HL-60 (cell line): ENCODE data around the gene IFITM1.

Experiments
- POLR2AphosphoS5 ChIP-seq: IDR thresholded peaks from 2 replicates; pipeline ENCODE4 v1.6.1; 2012; ENCODE audit warnings: low read depth
- SPI1 ChIP-seq: IDR thresholded peaks from 2 replicates; pipeline ENCODE4 v1.6.1; 2012; ENCODE audit warnings: low read depth, mild to moderate bottlenecking, borderline replicate concordance
- TF ChIP-seq, protein P1 (sequence below): IDR thresholded peaks from one replicate; pipeline ENCODE4 v1.5.1; 2011; ENCODE audit warnings: low read length, control low read depth, inconsistent platforms; ENCODE audit not compliant: insufficient read depth
- TF ChIP-seq, protein P2 (sequence below): IDR thresholded peaks from 2 replicates; pipeline ENCODE4 v1.6.1; 2012; ENCODE audit warnings: low read depth; ENCODE audit not compliant: insufficient replicate concordance

DNA sequence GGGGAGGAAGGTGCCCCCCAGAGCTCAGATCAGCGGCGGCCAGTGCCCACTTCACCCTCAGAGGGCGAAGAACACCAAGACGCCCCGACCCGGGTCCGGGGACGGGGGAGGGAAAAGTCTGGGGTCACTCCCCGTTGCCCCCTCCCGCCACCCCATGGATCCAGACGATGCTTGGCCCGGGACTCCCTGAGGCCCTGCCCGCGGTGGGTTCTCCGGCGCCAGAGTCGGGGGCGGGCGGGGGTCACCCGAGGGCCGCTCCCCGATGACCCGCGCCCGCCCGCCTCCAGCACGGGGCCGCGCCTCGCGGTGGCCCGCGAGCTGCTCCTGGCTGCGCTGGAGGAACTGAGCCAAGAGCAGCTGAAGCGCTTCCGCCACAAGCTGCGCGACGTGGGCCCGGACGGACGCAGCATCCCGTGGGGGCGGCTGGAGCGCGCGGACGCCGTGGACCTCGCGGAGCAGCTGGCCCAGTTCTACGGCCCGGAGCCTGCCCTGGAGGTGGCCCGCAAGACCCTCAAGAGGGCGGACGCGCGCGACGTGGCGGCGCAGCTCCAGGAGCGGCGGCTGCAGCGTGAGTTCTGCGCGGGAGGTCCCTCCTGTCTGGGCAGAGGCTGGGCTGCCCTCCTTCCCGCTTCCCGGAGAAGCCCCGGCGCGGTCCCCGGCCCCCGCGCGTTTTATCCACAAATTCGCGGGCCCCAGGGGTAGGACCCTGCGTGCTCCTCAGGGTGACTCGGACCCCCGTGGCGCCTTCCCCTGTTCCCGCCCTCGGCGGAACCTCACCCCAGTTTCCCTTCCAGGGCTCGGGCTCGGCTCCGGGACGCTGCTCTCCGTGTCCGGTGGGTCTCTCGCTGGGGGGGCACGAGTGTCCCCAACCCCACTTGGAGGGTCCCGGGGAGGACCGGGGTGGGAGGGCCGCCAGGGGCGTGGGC, 34.5 kb upstream of the IFITM1 start:
- TF ChIP-seq, protein P1, sequence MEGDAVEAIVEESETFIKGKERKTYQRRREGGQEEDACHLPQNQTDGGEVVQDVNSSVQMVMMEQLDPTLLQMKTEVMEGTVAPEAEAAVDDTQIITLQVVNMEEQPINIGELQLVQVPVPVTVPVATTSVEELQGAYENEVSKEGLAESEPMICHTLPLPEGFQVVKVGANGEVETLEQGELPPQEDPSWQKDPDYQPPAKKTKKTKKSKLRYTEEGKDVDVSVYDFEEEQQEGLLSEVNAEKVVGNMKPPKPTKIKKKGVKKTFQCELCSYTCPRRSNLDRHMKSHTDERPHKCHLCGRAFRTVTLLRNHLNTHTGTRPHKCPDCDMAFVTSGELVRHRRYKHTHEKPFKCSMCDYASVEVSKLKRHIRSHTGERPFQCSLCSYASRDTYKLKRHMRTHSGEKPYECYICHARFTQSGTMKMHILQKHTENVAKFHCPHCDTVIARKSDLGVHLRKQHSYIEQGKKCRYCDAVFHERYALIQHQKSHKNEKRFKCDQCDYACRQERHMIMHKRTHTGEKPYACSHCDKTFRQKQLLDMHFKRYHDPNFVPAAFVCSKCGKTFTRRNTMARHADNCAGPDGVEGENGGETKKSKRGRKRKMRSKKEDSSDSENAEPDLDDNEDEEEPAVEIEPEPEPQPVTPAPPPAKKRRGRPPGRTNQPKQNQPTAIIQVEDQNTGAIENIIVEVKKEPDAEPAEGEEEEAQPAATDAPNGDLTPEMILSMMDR, result no peak
- TF ChIP-seq POLR2AphosphoS5, result no peak
- TF ChIP-seq, protein P2, sequence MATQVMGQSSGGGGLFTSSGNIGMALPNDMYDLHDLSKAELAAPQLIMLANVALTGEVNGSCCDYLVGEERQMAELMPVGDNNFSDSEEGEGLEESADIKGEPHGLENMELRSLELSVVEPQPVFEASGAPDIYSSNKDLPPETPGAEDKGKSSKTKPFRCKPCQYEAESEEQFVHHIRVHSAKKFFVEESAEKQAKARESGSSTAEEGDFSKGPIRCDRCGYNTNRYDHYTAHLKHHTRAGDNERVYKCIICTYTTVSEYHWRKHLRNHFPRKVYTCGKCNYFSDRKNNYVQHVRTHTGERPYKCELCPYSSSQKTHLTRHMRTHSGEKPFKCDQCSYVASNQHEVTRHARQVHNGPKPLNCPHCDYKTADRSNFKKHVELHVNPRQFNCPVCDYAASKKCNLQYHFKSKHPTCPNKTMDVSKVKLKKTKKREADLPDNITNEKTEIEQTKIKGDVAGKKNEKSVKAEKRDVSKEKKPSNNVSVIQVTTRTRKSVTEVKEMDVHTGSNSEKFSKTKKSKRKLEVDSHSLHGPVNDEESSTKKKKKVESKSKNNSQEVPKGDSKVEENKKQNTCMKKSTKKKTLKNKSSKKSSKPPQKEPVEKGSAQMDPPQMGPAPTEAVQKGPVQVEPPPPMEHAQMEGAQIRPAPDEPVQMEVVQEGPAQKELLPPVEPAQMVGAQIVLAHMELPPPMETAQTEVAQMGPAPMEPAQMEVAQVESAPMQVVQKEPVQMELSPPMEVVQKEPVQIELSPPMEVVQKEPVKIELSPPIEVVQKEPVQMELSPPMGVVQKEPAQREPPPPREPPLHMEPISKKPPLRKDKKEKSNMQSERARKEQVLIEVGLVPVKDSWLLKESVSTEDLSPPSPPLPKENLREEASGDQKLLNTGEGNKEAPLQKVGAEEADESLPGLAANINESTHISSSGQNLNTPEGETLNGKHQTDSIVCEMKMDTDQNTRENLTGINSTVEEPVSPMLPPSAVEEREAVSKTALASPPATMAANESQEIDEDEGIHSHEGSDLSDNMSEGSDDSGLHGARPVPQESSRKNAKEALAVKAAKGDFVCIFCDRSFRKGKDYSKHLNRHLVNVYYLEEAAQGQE, result no peak
- TF ChIP-seq SPI1, result no peak
